ENCODE measurements around the gene CDH24.

The CDH24 gene

DNA sequence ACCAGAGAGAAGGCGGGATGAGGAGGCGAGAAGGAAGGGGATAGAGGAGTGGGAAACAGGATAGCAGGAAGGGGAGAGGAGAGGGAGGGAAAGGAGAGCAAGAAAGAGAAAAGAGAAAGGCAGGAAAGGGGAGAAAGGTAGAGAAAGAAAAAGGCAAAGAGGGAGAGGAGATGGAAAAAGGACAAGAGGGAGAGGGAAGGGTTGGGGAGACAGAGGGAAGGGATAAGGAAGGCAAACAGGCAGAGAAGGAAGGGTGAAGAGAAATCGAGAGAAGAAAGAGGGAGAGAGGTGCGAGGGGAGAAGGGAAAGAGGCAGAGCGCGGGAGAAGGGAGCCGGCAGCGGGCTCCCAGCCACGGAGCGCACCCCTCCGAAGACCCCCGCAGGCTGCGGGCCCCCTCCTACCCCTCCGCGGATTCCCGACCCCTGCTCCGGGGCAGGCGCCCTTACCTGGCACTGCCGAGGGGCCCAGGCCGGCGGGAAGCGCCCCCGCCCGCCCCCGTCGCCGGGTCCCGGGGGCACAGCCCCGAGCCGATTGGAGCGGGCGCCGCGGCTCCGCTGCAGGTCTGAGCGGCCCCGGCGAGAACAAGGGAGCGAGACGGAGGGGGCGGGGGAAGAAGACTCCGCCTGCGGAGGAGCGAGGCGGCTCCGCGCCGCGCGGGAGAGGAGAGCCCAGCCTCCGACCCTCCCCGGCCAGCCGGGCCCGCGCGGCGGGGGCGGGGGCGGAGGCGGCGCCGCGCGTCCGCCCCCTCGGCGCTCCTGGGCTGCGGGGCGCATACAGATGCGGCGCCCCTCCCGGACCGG is at the start of gene CDH24:
Gene CDH24 (minus strand): TSS at position 565 of the 801 bp plus-strand sequence. CDS start 1,787 bp downstream, outside the sequence.
- DNase-seq = peak; percentile 67

GRCh38 chr14:23106747-23107045 is 49.4 kb upstream of the CDH24 start:
- no peak for DNase-seq

GRCh38 chr14:23105348-23105824 is 48.1 kb upstream of the CDH24 start:
- DNase-seq = no peak

- no peak for DNase-seq
These were observed 47.4 kb upstream of the CDH24 start, which contains the start of gene CIROP for GRCh38 chr14:23104591-23105347. Gene CIROP, minus strand, starts transcription at chr14:23104989. Its CDS starts 69 bp downstream, at chr14:23104920.

GRCh38 chr14:23104070-23104590 is 46.8 kb upstream of the CDH24 start:
- DNase-seq = no peak

- no peak for DNase-seq
These were observed 46.3 kb upstream of the CDH24 start for GRCh38 chr14:23103581-23103980.

GRCh38 chr14:23102801-23103200 is 45.5 kb upstream of the CDH24 start:
- no peak for DNase-seq

- DNase-seq = no peak
These were observed 44.8 kb upstream of the CDH24 start for GRCh38 chr14:23101986-23102625.

DNA sequence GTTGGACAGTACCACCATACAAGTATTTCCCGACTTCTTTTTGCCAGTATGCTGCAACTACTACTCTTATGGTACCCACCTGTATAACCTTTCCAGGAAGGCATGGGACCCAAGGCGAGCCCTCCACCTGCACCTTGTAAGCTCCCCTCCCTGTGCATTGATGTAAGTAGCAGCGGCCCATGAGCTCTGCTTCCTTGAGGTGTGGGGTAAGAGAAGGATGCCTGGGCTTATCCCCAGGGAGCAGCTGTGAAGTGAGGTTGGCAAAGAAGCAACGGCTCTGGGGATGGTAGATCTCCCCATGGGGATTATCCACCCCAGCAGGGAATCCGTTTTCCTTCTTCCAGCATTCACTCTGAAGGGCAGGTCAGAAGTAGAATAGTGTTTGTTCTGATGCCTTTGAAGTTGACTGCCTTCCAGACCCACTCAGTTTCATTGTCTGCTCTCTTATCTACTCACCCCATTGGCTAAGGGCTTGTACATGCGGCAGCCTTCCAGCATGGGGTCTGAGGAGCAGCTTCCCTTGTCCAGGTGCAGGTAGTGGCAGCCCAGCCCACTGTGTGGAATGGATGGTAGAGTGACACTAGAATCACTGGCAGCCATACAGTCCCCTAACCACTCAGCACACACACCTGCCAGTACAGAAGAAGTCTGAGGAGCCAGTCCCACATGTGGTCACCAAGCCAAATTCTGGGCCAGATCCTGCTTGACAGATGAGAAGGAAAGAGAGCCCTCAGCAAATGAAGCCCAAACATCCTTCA is 44.1 kb upstream of the CDH24 start:
- DNase-seq = no peak

- DNase-seq = no peak
These were observed 42.0 kb upstream of the CDH24 start for GRCh38 chr14:23099212-23099861.

DNA sequence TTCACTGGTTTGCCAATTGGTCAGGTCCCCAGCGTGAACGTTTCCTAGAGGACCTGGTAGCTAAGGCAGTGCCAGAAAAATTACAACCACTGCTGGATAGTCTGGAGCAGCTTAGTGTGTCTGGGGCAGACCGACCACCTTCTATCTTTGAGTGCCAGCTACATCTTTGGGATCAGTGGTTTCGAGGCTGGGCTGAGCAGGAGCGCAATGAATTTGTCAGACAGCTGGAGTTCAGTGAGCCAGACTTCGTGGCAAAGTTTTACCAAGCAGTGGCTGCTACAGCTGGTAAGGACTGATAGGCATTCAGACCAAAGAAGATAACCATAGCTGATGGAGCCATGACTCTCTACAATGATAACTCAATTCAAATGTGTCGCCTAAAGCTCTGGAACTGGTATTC is 40.5 kb upstream of the CDH24 start:
- no peak for DNase-seq

- DNase-seq = peak; percentile 99
These were observed 38.1 kb upstream of the CDH24 start, which contains the start of gene C14orf119 for GRCh38 chr14:23095196-23096108. Gene C14orf119, plus strand, starts transcription at chr14:23095505. Its CDS starts 2,154 bp downstream, at chr14:23097659.

- DNase-seq = no peak
These were observed 37.4 kb upstream of the CDH24 start, which contains the start of gene ACIN1 for GRCh38 chr14:23094666-23095195. Gene ACIN1, minus strand, starts transcription at chr14:23095136. Its CDS starts 24 bp downstream, at chr14:23095112.

GRCh38 chr14:23093991-23094665 is 36.8 kb upstream of the CDH24 start:
- DNase-seq = peak; percentile 87

DNA sequence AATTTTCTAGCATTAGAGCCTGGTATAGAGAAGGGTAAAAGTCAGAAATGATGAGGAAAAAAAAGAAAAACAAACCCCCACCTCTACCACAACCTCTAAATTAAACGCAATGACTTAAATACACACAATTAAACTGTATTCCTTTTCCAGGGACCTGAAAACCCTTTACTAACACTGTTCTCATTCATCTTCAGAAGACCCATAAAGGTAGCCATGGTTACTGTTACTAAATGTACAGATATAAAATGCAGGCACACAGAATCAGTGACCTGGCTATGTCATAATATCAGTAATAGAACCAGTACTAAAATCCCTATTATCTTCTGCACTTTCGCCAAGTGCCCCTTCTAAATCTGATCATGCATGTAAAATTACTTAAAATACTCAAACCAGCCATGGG is 36.2 kb upstream of the CDH24 start:
- no peak for DNase-seq

GRCh38 chr14:23093104-23093503 is 35.8 kb upstream of the CDH24 start:
- DNase-seq = no peak

DNA sequence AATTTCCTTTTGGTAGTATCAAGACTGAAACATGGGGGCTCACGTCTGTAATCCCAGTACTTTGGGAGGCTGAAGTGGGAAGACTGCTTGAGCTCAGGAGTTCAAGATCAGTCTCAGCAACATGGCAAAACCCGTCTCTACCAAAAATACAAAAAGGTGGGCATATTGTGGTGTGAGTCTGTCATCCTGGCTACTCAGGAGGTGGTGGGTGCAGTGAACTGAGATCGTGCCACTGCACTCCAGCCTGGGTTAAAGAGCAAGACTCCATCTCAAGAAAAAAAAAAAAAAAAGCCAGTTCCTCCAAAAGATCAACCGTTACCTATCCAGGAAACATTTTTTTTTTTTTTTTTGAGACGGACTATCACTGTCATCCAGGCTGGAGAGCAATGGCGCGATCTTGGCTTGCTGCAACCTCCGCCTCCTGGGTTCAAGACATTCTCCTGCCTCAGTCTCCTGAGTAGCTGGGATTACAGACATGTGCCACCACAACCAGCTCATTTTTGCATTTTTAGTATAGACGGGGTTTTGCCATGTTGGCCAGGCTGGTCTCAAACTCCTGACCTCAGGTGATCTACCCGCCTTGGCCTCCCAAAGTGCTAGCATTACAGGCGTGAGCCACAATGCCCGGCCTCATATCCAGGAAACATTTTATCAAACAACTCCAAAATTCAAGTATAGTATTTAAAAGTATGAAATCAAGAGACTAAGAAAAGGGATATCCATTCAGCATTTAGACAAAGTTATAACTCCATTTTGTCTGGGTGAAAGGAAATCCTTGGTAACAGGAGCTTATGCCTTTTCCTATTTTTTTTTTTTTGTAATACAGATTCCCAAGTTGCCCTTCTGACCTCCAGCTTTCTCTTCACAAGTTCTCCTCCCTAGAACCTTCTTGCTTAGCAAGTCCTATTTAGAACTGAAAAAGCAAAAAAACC is 34.2 kb upstream of the CDH24 start:
- no peak for DNase-seq

- no peak for DNase-seq
These were observed 32.9 kb upstream of the CDH24 start for GRCh38 chr14:23090254-23090636.
